Body of pancreas (tissue), 4 donors: ENCODE measurements around the gene MAFB. TPM values are rescaled to one million over a fixed set of nuclear protein-coding genes. Genes with fewer than 3 reads are reported as not detected.

Source experiments
- ATAC-seq: fragments of 150-250 bp; one replicate; pipeline ENCODE4 v1.9.1; 2016
- DNase-seq, 4 donors: peaks; one replicate each; pipeline ENCODE4 v3.0.0-alpha.2; 2019
- H3K27ac ChIP-seq, 4 donors: fragments of 200-600 bp; sonication (generic); 1 replicate in 3 of 4; 2 replicates in 1 of 4; pipeline versions ENCODE4 v1.5.1 to v1.6.1; 2016 to 2019; ENCODE audit warnings: mild to moderate bottlenecking in 1 of 4, mixed read lengths in 1 of 4, moderate library complexity in 1 of 4
- H3K27me3 ChIP-seq, 2 donors: fragments of 200-600 bp; sonication (generic); one replicate each; pipeline ENCODE4 v1.6.0; 2016; ENCODE audit warnings: mild to moderate bottlenecking in 1 of 2
- H3K36me3 ChIP-seq, 2 donors: fragments of 200-600 bp; sonication (generic); replicated peaks in 1 of 2; 2 replicates each; pipeline ENCODE4 v1.5.1; 2016; ENCODE audit warnings: low read depth in 2 of 2; ENCODE audit not compliant: insufficient read depth in 1 of 2
- H3K4me1 ChIP-seq: fragments of 200-600 bp; sonication (generic); one replicate; pipeline ENCODE4 v1.6.0; 2016
- H3K4me3 ChIP-seq, 2 donors: fragments of 200-600 bp; sonication (generic); 1 replicate in 1 of 2; 2 replicates in 1 of 2; pipeline ENCODE4 v1.5.1; 2016 to 2019
- H3K9me3 ChIP-seq, 3 donors: fragments of 200-600 bp; sonication (generic); 1 replicate in 2 of 3; 2 replicates in 1 of 3; pipeline ENCODE4 v1.5.1; 2016
- POLR2A ChIP-seq, 3 donors: fragments of 450-650 bp; IDR thresholded peaks; one replicate each; pipeline ENCODE4 v1.6.1; 2016; ENCODE audit warnings: antibody characterized with exemption in 3 of 3, mild to moderate bottlenecking in 2 of 3
- WGBS, 2 donors: methylation state at CpG; one replicate each; pipeline ENCODE4 v1.1.5; 2017; 5-methylcytosine and 5-hydroxymethylcytosine counted together
- intact Hi-C: fragments of 100-400 bp; cut with DNase I; formaldehyde crosslinking; loops from one replicate; pipeline ENCODE4 v1.15.1; 2023
- total RNA-seq, 2 donors: library from RNA; depleted of rRNA; stranded (reverse); fragments of >200 nt; gene quantifications; one replicate each; pipeline ENCODE4 v1.1.0, GENCODE V29; 2016
- TF ChIP-seq, protein P1 (sequence below), 7 experiments: fragments of 450-650 bp in 4 of 7; fragments of 200-600 bp in 3 of 7; sonication (generic) in 3 of 7; IDR thresholded peaks; one replicate each; pipeline ENCODE4 v1.5.1; 2016 to 2019; ENCODE audit warnings: antibody characterized with exemption in 7 of 7

Gene MAFB
- total RNA-seq, 2 donors from 2014 or later = 21.1 to 22.1 TPM

DNA sequence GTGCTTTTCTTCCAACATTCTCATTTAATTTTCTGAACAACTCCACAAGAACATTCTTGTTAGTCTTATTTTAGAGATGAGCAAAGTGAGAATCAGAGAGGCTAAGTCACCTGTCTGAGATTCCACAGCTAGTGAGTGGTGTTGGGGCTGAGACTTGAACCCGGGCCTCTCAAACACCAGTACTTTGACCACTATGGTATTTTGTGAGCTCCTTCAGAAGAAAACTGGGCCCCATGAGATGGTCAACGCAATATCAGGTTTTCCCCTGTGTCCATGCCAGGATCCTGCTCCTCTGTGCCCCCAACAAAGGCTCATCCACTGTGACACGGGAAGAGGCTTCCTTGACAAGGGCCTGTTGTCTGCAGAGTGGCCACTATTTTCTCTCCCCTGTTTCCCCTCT, 51.9 kb downstream of the MAFB start:
- H3K4me1 ChIP-seq = peaks cover 14% of the 10 kb centered on the region
- DNase-seq (no peak), ATAC-seq (no peak)
- 83 to 97% methylated on average over 3 of the region's 3 CpGs for WGBS, 2 donors
- intact Hi-C loops = no loop called here
- no peak overlapping the region for H3K27ac ChIP-seq
- TF ChIP-seq, protein P1, sequence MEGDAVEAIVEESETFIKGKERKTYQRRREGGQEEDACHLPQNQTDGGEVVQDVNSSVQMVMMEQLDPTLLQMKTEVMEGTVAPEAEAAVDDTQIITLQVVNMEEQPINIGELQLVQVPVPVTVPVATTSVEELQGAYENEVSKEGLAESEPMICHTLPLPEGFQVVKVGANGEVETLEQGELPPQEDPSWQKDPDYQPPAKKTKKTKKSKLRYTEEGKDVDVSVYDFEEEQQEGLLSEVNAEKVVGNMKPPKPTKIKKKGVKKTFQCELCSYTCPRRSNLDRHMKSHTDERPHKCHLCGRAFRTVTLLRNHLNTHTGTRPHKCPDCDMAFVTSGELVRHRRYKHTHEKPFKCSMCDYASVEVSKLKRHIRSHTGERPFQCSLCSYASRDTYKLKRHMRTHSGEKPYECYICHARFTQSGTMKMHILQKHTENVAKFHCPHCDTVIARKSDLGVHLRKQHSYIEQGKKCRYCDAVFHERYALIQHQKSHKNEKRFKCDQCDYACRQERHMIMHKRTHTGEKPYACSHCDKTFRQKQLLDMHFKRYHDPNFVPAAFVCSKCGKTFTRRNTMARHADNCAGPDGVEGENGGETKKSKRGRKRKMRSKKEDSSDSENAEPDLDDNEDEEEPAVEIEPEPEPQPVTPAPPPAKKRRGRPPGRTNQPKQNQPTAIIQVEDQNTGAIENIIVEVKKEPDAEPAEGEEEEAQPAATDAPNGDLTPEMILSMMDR (IDR thresholded peaks at IDR 0.05) = no peak
- no peak for TF ChIP-seq POLR2A (IDR thresholded peaks at IDR 0.05)
- no peaks in the 10 kb centered on the region for H3K36me3 ChIP-seq
- H3K27me3 ChIP-seq = no peaks in the 10 kb centered on the region
- no peaks in the 10 kb centered on the region for H3K9me3 ChIP-seq
- no peak overlapping the region for H3K4me3 ChIP-seq

DNA sequence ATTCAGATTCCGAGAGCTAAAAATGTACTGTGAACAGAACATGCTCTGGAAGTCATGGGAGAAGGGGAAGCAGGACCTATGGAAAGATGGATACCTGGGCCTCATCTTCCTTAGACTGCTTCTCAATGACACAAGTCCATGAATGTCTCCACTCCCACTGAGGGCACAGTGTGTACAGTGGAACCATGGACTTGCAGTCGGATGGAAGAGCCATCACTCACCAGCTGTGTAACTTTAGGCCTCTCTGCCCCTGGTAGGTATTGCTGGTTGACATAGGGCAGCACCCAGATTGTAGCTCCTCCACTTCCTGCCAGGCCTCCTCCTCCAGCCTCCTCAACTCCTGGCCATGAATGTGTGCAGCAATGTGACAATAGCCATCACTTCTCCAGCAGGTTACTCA, 52.5 kb downstream of the MAFB start:
- no peaks in the 10 kb centered on the region for H3K36me3 ChIP-seq
- no peak overlapping the region for H3K4me3 ChIP-seq
- WGBS, 2 donors = 90 to 97% methylated on average over 2 of the region's 2 CpGs
- no peaks in the 10 kb centered on the region for H3K27me3 ChIP-seq
- peaks cover 14% of the 10 kb centered on the region for H3K4me1 ChIP-seq
- no peak overlapping the region for H3K27ac ChIP-seq
- DNase-seq = no peak
- no peaks in the 10 kb centered on the region for H3K9me3 ChIP-seq
- intact Hi-C loops = no loop called here
- no peak for ATAC-seq
- TF ChIP-seq POLR2A (IDR thresholded peaks at IDR 0.05) = no peak

DNA sequence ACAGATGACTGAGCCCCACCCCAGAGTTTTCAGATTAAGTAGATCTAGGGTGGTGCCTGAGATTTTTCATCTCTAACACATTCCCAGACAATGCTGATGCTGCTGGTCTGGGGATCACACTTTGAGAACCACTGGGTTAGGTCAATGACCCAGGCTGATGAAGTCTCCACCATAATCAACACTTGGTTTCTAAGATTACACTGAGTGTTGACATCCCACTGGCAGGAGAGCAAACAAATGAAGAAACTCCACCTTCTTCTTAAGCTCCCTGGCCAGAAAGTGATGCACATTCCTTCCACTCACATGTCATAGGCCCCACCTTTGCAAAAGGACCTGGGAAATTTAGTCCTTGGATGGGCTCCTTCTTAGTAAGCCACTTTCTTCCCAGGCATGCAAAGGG, 53.1 kb downstream of the MAFB start:
- H3K27me3 ChIP-seq = no peaks in the 10 kb centered on the region
- peaks cover 14% of the 10 kb centered on the region for H3K4me1 ChIP-seq
- intact Hi-C loops = no loop called here
- H3K27ac ChIP-seq = no peak overlapping the region
- no peak overlapping the region for H3K4me3 ChIP-seq
- DNase-seq (no peak), ATAC-seq (no peak)
- no peaks in the 10 kb centered on the region for H3K36me3 ChIP-seq
- no peaks in the 10 kb centered on the region for H3K9me3 ChIP-seq
- no peak for TF ChIP-seq POLR2A (IDR thresholded peaks at IDR 0.05)
- TF ChIP-seq, protein P1 (IDR thresholded peaks at IDR 0.05) = no peak
